HCT116 (cell line): ENCODE results near the gene ANKHD1. TPM values are rescaled to one million over a fixed set of nuclear protein-coding genes. Genes with fewer than 3 reads are reported as not detected.

Source experiments
- ATAC-seq: fragments of 200-7000 bp; cut with Tn5 transposase; 2 replicates; pipeline ENCODE4 v1.9.1; 2020; ENCODE audit warnings: mild to moderate bottlenecking, moderate library complexity
- BruUV-seq: library from RNA; stranded (reverse); fragments of 400-500 nt; replicated peaks from 2 replicates; lab custom pipeline; 2021; lab: Mats Ljungman, UMichigan
- CTCF ChIA-PET: fragments of 300-600 bp; sonication (Branson Sonifier 250); formaldehyde crosslinking; loops from one replicate; lab custom pipeline; 2021; ENCODE audit warnings: antibody characterized with exemption; lab: Charles Lee
- POLR2A ChIA-PET: fragments of 300-600, 350-600 bp; sonication (Branson Sonifier 250); formaldehyde crosslinking; loops from one replicate; lab custom pipeline; 2021; ENCODE audit warnings: antibody characterized with exemption; lab: Charles Lee
- RAD21 ChIA-PET, 2 experiments: fragments of 300-600 bp; sonication (Branson Sonifier 250); formaldehyde crosslinking; loops; one replicate each; lab custom pipeline; 2023; ENCODE audit warnings: low total read pairs in 2 of 2; ENCODE audit not compliant: uncharacterized antibody in 2 of 2, unreplicated experiment in 2 of 2, low non-redundant PET in 1 of 2; lab: Charles Lee
- DNase-seq: peaks from one replicate; pipeline ENCODE4 v3.0.0-alpha.2; 2010; ENCODE audit warnings: low read depth, low spot score
- H2AFZ ChIP-seq: fragments of 200-600 bp; shearing (Covaris generic), sonication (generic); 2 replicates; pipeline ENCODE4 v1.6.1; 2017; ENCODE audit warnings: low read depth, mixed run types, mixed read lengths, antibody characterized with exemption, low read length; ENCODE audit not compliant: poor library complexity, severe bottlenecking
- H3K27ac ChIP-seq: 2 replicates; pipeline ENCODE4 v1.5.1; 2012; ENCODE audit warnings: low read depth, low read length
- H3K27me3 ChIP-seq: fragments of 200-600 bp; sonication (generic); 2 replicates; pipeline ENCODE4 v1.6.1; 2016; ENCODE audit warnings: mixed run types, low read length, mixed read lengths; ENCODE audit not compliant: insufficient read depth
- H3K36me3 ChIP-seq, 2 experiments: fragments of 200-500 bp in 1 of 2; fragments of 200-600 bp in 1 of 2; sonication (Bioruptor generic) in 1 of 2; sonication (generic) in 1 of 2; 2 replicates each; pipeline versions ENCODE4 v1.5.1 to v1.6.1; 2014 to 2016; ENCODE audit warnings: low read length in 2 of 2, inconsistent platforms in 1 of 2, mixed read lengths in 1 of 2, mixed run types in 1 of 2; ENCODE audit not compliant: insufficient read depth in 2 of 2, control insufficient read depth in 1 of 2
- H3K4me1 ChIP-seq, 2 experiments: fragments of 200-600 bp in 1 of 2; sonication (generic) in 1 of 2; 2 replicates each; pipeline versions ENCODE4 v1.5.1 to v1.6.1; 2012 to 2017; ENCODE audit warnings: low read length in 2 of 2, inconsistent platforms in 1 of 2, mild to moderate bottlenecking in 1 of 2, mixed read lengths in 1 of 2, mixed run types in 1 of 2, moderate library complexity in 1 of 2; ENCODE audit not compliant: insufficient read depth in 2 of 2, control insufficient read depth in 1 of 2
- H3K4me2 ChIP-seq: fragments of 200-600 bp; sonication (generic); 2 replicates; pipeline ENCODE4 v1.6.1; 2017; ENCODE audit warnings: mixed run types, low read length, mixed read lengths
- H3K4me3 ChIP-seq, 2 experiments: fragments of 200-600 bp in 1 of 2; sonication (generic) in 1 of 2; replicated peaks in 1 of 2; 2 replicates each; pipeline ENCODE4 v1.5.1; 2011 to 2016; ENCODE audit warnings: low read length in 2 of 2, control low read depth in 1 of 2, low read depth in 1 of 2, mild to moderate bottlenecking in 1 of 2, mixed read lengths in 1 of 2, mixed run types in 1 of 2
- H3K79me2 ChIP-seq: fragments of 200-600 bp; sonication (generic); 2 replicates; pipeline ENCODE4 v1.6.1; 2017; ENCODE audit warnings: mild to moderate bottlenecking, mixed run types, low read length, moderate library complexity, mixed read lengths; ENCODE audit not compliant: insufficient read depth
- H3K9ac ChIP-seq: fragments of 200-600 bp; sonication (generic); 2 replicates; pipeline ENCODE4 v1.6.1; 2016; ENCODE audit warnings: low read length, mixed read lengths
- H3K9me2 ChIP-seq: fragments of 200-600 bp; sonication (generic), shearing (Covaris generic); 2 replicates; pipeline ENCODE4 v1.6.1; 2017; ENCODE audit warnings: mixed run types, mild to moderate bottlenecking, moderate library complexity; ENCODE audit not compliant: insufficient read depth
- H3K9me3 ChIP-seq, 2 experiments: fragments of 200-500 bp in 1 of 2; fragments of 200-600 bp in 1 of 2; sonication (Bioruptor generic) in 1 of 2; sonication (generic) in 1 of 2; 2 replicates each; pipeline ENCODE4 v1.6.1; 2014 to 2017; ENCODE audit warnings: low read length in 2 of 2, mixed read lengths in 2 of 2, inconsistent platforms in 1 of 2, low read depth in 1 of 2, mild to moderate bottlenecking in 1 of 2, mixed run types in 1 of 2, moderate library complexity in 1 of 2; ENCODE audit not compliant: control insufficient read depth in 1 of 2, insufficient read depth in 1 of 2
- H4K20me1 ChIP-seq: fragments of 200-600 bp; sonication (generic), shearing (Covaris generic); 2 replicates; pipeline ENCODE4 v1.6.1; 2017; ENCODE audit warnings: mixed run types, mild to moderate bottlenecking, moderate library complexity; ENCODE audit not compliant: insufficient read depth
- CEBPB ChIP-seq: IDR thresholded peaks from 2 replicates; pipeline ENCODE4 v1.6.1; 2012; ENCODE audit warnings: low read depth
- ELF1 ChIP-seq: IDR thresholded peaks from 2 replicates; pipeline ENCODE4 v1.6.1; 2012; ENCODE audit warnings: low read depth, borderline replicate concordance
- EZH2 ChIP-seq: fragments of 200-600 bp; sonication (generic); IDR thresholded peaks from 2 replicates; pipeline ENCODE4 v1.6.1; 2017; ENCODE audit warnings: antibody characterized with exemption, mixed run types
- FOSL1 ChIP-seq: IDR thresholded peaks from 2 replicates; pipeline ENCODE4 v1.6.1; 2012; ENCODE audit warnings: low read depth
- JUND ChIP-seq: IDR thresholded peaks from 2 replicates; pipeline ENCODE4 v1.6.1; 2012
- POLR2A ChIP-seq: IDR thresholded peaks from 2 replicates; pipeline ENCODE4 v1.7.0; 2011; ENCODE audit warnings: borderline replicate concordance; ENCODE audit not compliant: insufficient read depth, insufficient read length; ENCODE audit errors: extremely low read depth
- POLR2AphosphoS5 ChIP-seq: IDR thresholded peaks from 2 replicates; pipeline ENCODE4 v1.6.1; 2011; ENCODE audit warnings: mild to moderate bottlenecking, low read depth, low read length, moderate library complexity
- RAD21 ChIP-seq: IDR thresholded peaks from 2 replicates; pipeline ENCODE4 v1.6.1; 2012; ENCODE audit warnings: low read depth, mild to moderate bottlenecking
- SIN3A ChIP-seq: IDR thresholded peaks from 2 replicates; pipeline ENCODE4 v1.6.1; 2012; ENCODE audit warnings: low read depth
- SP1 ChIP-seq: IDR thresholded peaks from 2 replicates; pipeline ENCODE4 v1.6.1; 2012; ENCODE audit warnings: low read depth
- SRF ChIP-seq: IDR thresholded peaks from 2 replicates; pipeline ENCODE4 v1.6.1; 2012; ENCODE audit warnings: low read depth
- ZFX ChIP-seq: fragments of 450-650 bp; IDR thresholded peaks from 2 replicates; pipeline ENCODE4 v1.6.1; 2017
- ZNF274 ChIP-seq: fragments of 200-500 bp; sonication (Bioruptor generic); IDR thresholded peaks from 2 replicates; pipeline ENCODE4 v1.6.1; 2014; ENCODE audit warnings: mild to moderate bottlenecking, low read depth, low read length, inconsistent platforms
- intact Hi-C: fragments of 100-400 bp; cut with micrococcal nuclease; formaldehyde crosslinking; loops from 2 replicates; pipeline ENCODE4 v1.10.0; 2022
- total RNA-seq: library from RNA; stranded (reverse); gene quantifications from one replicate; pipeline ENCODE4 v1.2.1, GENCODE V29; 2021; ENCODE audit not compliant: unreplicated experiment
- TF ChIP-seq, protein P1 (sequence below): IDR thresholded peaks from 2 replicates; pipeline ENCODE4 v1.6.1; 2011; ENCODE audit warnings: mild to moderate bottlenecking, low read length, moderate library complexity; ENCODE audit not compliant: insufficient replicate concordance; ENCODE audit errors: extremely low read depth
- TF ChIP-seq, protein P2 (sequence below): IDR thresholded peaks from 2 replicates; pipeline ENCODE4 v1.6.1; 2012
- TF ChIP-seq, protein P3 (sequence below): IDR thresholded peaks from 2 replicates; pipeline ENCODE4 v1.6.1; 2012
- TF ChIP-seq, protein P4 (sequence below): IDR thresholded peaks from 2 replicates; pipeline ENCODE4 v1.6.1; 2012; ENCODE audit warnings: low read depth

The ANKHD1 gene
- total RNA-seq, 1 experiment from 2014 or later: 80.8 TPM

DNA sequence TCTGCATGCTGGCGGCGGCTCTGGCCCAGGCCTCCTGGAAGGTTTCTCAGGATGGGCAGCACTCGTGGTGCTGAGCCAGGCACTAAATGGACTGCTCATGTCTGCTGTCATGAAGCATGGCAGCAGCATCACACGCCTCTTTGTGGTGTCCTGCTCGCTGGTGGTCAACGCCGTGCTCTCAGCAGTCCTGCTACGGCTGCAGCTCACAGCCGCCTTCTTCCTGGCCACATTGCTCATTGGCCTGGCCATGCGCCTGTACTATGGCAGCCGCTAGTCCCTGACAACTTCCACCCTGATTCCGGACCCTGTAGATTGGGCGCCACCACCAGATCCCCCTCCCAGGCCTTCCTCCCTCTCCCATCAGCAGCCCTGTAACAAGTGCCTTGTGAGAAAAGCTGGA is 166.2 kb downstream of the ANKHD1 start (continued):
- TF ChIP-seq, protein P1, sequence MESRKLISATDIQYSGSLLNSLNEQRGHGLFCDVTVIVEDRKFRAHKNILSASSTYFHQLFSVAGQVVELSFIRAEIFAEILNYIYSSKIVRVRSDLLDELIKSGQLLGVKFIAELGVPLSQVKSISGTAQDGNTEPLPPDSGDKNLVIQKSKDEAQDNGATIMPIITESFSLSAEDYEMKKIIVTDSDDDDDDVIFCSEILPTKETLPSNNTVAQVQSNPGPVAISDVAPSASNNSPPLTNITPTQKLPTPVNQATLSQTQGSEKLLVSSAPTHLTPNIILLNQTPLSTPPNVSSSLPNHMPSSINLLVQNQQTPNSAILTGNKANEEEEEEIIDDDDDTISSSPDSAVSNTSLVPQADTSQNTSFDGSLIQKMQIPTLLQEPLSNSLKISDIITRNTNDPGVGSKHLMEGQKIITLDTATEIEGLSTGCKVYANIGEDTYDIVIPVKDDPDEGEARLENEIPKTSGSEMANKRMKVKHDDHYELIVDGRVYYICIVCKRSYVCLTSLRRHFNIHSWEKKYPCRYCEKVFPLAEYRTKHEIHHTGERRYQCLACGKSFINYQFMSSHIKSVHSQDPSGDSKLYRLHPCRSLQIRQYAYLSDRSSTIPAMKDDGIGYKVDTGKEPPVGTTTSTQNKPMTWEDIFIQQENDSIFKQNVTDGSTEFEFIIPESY: no peak
- no peak for TF ChIP-seq SRF
- no peak for TF ChIP-seq CEBPB
- TF ChIP-seq, protein P2, sequence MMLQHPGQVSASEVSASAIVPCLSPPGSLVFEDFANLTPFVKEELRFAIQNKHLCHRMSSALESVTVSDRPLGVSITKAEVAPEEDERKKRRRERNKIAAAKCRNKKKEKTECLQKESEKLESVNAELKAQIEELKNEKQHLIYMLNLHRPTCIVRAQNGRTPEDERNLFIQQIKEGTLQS: no peak
- TF ChIP-seq, protein P3, sequence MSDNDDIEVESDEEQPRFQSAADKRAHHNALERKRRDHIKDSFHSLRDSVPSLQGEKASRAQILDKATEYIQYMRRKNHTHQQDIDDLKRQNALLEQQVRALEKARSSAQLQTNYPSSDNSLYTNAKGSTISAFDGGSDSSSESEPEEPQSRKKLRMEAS: no peak
- TF ChIP-seq, all 23 proteins: peak for 0

DNA sequence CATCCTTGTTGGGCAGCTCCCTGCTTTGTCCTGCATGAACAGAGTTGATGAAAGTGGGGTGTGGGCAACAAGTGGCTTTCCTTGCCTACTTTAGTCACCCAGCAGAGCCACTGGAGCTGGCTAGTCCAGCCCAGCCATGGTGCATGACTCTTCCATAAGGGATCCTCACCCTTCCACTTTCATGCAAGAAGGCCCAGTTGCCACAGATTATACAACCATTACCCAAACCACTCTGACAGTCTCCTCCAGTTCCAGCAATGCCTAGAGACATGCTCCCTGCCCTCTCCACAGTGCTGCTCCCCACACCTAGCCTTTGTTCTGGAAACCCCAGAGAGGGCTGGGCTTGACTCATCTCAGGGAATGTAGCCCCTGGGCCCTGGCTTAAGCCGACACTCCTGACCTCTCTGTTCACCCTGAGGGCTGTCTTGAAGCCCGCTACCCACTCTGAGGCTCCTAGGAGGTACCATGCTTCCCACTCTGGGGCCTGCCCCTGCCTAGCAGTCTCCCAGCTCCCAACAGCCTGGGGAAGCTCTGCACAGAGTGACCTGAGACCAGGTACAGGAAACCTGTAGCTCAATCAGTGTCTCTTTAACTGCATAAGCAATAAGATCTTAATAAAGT is 166.9 kb downstream of the ANKHD1 start:
- POLR2A ChIA-PET: no interaction called here
- no peak for ATAC-seq
- TF ChIP-seq ZFX (no peak), FOSL1 (no peak), ZNF274 (no peak), POLR2A (no peak), POLR2AphosphoS5 (no peak), SIN3A (no peak), ELF1 (no peak), RAD21 (no peak), JUND (no peak), SP1 (no peak), SRF (no peak), EZH2 (no peak), CEBPB (no peak)
- TF ChIP-seq, protein P3: no peak
- TF ChIP-seq, protein P2: no peak
- TF ChIP-seq, protein P4, sequence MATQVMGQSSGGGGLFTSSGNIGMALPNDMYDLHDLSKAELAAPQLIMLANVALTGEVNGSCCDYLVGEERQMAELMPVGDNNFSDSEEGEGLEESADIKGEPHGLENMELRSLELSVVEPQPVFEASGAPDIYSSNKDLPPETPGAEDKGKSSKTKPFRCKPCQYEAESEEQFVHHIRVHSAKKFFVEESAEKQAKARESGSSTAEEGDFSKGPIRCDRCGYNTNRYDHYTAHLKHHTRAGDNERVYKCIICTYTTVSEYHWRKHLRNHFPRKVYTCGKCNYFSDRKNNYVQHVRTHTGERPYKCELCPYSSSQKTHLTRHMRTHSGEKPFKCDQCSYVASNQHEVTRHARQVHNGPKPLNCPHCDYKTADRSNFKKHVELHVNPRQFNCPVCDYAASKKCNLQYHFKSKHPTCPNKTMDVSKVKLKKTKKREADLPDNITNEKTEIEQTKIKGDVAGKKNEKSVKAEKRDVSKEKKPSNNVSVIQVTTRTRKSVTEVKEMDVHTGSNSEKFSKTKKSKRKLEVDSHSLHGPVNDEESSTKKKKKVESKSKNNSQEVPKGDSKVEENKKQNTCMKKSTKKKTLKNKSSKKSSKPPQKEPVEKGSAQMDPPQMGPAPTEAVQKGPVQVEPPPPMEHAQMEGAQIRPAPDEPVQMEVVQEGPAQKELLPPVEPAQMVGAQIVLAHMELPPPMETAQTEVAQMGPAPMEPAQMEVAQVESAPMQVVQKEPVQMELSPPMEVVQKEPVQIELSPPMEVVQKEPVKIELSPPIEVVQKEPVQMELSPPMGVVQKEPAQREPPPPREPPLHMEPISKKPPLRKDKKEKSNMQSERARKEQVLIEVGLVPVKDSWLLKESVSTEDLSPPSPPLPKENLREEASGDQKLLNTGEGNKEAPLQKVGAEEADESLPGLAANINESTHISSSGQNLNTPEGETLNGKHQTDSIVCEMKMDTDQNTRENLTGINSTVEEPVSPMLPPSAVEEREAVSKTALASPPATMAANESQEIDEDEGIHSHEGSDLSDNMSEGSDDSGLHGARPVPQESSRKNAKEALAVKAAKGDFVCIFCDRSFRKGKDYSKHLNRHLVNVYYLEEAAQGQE: no peak
- no peak overlapping the region for H3K27ac ChIP-seq
- no peaks in the 10 kb centered on the region for H3K9me2 ChIP-seq
- H3K27me3 ChIP-seq: no peaks in the 10 kb centered on the region
- no peak for DNase-seq
- BruUV-seq: no TSS peak
- H3K4me2 ChIP-seq: no peak overlapping the region
- peaks cover 7 to 15% of the 10 kb centered on the region in 2 experiments; a peak in 3 of 4 replicates for H3K4me1 ChIP-seq
- peaks cover 27% of the 10 kb centered on the region for H3K79me2 ChIP-seq
- CTCF ChIA-PET: no interaction called here
- no peaks in the 10 kb centered on the region for H4K20me1 ChIP-seq
- H3K4me3 ChIP-seq: no peak overlapping the region
- RAD21 ChIA-PET: no interaction called here
- peaks cover 0 to 15% of the 10 kb centered on the region in 2 experiments; a peak in 3 of 4 replicates for H3K36me3 ChIP-seq
- H2AFZ ChIP-seq: no peak overlapping the region
- no peak overlapping the region for H3K9ac ChIP-seq
- intact Hi-C loops: no loop called here
- no peaks in the 10 kb centered on the region for H3K9me3 ChIP-seq
